ENCODE data around the gene MCAT.

The MCAT gene

GRCh38 chr22:43142880-43143562 is at the start of gene MCAT:
MCAT (minus strand) TSS chr22:43143398; CDS start chr22:43143348, 50 bp downstream.
- DNase-seq (ENCODE audit: low spot score) = peak; percentile 88

GRCh38 chr22:43191831-43192230 is 48.6 kb upstream of the MCAT start:
- DNase-seq (ENCODE audit: low spot score) = no peak

GRCh38 chr22:43188829-43189545 is 45.8 kb upstream of the MCAT start:
- no peak for DNase-seq (ENCODE audit: low spot score)

GRCh38 chr22:43187171-43188099 is 44.2 kb upstream of the MCAT start:
- DNase-seq (ENCODE audit: low spot score) = peak; percentile 96

GRCh38 chr22:43186272-43187170 is 43.3 kb upstream of the MCAT start, which contains the start of gene TTLL12:
TTLL12 (minus strand) TSS chr22:43187134; CDS start chr22:43187069, 65 bp downstream.
- peak; percentile 61 for DNase-seq (ENCODE audit: low spot score)

- DNase-seq (ENCODE audit: low spot score) = peak; percentile 27
Measured at GRCh38 chr22:43185860-43186261, 42.7 kb upstream of the MCAT start.

- no peak for DNase-seq (ENCODE audit: low spot score)
Measured at GRCh38 chr22:43183496-43184277, 40.5 kb upstream of the MCAT start.

- DNase-seq (ENCODE audit: low spot score) = no peak
Measured at GRCh38 chr22:43182726-43183125, 39.5 kb upstream of the MCAT start.

GRCh38 chr22:43182118-43182517 is 38.9 kb upstream of the MCAT start:
- DNase-seq (ENCODE audit: low spot score) = no peak

- no peak for DNase-seq (ENCODE audit: low spot score)
Measured at GRCh38 chr22:43181321-43182076, 38.3 kb upstream of the MCAT start.

GRCh38 chr22:43180670-43181069 is 37.5 kb upstream of the MCAT start:
- no peak for DNase-seq (ENCODE audit: low spot score)

GRCh38 chr22:43179911-43180195 is 36.7 kb upstream of the MCAT start:
- DNase-seq (ENCODE audit: low spot score) = no peak

- no peak for DNase-seq (ENCODE audit: low spot score)
Measured at GRCh38 chr22:43179146-43179910, 36.1 kb upstream of the MCAT start.

- no peak for DNase-seq (ENCODE audit: low spot score)
Measured at GRCh38 chr22:43177479-43177878, 34.3 kb upstream of the MCAT start.

GRCh38 chr22:43176090-43176489 is 32.9 kb upstream of the MCAT start:
- no peak for DNase-seq (ENCODE audit: low spot score)

- no peak for DNase-seq (ENCODE audit: low spot score)
Measured at GRCh38 chr22:43174941-43175531, 31.8 kb upstream of the MCAT start.

- DNase-seq (ENCODE audit: low spot score) = no peak
Measured at GRCh38 chr22:43173976-43174720, 30.9 kb upstream of the MCAT start.

GRCh38 chr22:43173566-43173965 is 30.4 kb upstream of the MCAT start:
- DNase-seq (ENCODE audit: low spot score) = no peak
